GM12873 (cell line): ENCODE measurements around the gene ELFN1.

Source experiments
- CTCF ChIP-seq: IDR thresholded peaks from 2 replicates; pipeline ENCODE4 v1.5.1; 2012; ENCODE audit warnings: low read depth, mild to moderate bottlenecking, moderate library complexity, low read length, control low read depth; ENCODE audit not compliant: insufficient read depth; ENCODE audit errors: missing control alignments

ELFN1 gene

GRCh38 chr7:1768832-1769231 lies 98.8 kb downstream of the ELFN1 start:
- no peak for TF ChIP-seq CTCF

DNA sequence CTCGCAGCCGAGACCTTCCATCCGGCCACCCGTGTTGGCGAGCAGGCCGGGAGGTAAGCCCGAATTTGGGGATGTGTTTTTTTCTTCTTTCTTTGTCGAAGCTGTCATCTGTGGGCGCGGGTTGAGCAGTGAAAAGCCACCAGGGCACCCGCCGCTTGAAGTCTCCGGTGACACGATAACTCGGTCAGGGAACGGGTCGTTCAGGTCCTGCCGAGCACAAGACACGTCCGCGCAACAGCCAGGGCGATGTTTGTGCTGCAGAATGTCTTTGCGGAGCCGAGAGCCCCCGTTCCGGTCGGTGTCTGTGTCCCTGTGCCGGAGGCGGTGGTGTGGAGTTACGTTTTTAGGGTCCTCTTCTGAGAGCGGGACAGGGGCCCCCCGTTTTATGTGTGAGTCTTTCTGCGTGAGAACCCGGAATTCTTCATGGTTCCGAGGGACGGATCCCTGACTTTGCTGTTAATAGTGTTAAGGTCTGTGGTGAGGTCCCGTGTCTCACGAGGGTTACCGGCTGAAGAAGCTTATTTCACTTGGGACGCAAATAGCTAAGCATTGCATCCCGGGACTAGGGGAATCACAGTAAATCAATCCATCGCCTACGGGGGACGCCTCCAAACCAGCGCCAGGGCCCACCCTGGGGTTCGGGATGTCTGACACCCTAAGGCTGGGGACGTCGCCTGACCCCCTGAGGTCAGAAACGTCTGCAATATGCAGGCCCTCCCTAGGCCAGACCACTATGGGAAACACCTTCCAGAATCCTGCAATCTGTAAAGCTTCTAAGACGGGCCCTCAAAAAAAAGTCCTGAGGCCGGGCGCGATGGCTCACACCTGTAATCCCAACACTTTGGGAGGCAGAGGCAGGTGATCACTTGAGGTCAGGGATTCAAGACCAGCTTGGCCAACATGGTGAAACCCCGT lies 99.5 kb downstream of the ELFN1 start:
- TF ChIP-seq CTCF: no peak

DNA sequence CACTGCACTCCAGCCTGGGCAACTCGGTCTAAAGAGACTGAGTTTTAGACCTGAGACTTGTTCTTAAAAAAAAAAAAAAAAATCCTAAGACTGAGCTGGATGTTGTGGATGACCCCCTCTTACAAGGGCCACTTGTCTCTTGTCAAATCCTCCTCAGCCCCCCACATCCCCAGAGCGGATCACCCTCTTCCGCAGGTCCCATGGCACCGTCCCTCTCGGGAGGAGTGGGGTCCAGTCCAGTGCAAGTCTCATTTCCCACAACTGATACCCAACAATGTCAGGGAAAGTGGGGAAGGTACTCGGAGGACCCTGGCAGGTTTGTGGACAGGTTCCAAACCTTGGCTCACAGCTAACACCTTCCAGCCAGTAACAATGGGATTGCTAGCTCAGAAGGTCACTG lies 100.3 kb downstream of the ELFN1 start:
- TF ChIP-seq CTCF: no peak

DNA sequence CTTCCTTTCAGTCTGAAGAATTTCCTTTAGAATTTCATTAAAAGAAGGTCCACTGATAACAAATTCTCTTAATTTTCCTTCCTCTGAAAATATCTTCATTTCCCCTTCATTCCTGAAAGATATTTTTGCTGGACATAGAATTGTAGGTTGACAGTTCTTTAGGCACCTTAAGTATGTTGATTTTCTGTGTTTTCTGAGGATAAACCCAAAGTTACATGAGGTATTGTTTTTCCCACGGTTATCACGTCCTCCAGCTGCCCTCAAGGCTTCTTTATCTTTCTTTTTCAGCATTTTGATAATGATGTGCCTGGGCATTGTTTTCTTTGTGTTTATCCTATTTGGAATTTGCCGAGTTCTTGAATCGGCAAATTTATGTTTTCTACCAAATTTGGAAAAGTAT lies 105.3 kb downstream of the ELFN1 start:
- no peak for TF ChIP-seq CTCF

GRCh38 chr7:1777122-1777521 lies 107.0 kb downstream of the ELFN1 start:
- TF ChIP-seq CTCF: no peak

DNA sequence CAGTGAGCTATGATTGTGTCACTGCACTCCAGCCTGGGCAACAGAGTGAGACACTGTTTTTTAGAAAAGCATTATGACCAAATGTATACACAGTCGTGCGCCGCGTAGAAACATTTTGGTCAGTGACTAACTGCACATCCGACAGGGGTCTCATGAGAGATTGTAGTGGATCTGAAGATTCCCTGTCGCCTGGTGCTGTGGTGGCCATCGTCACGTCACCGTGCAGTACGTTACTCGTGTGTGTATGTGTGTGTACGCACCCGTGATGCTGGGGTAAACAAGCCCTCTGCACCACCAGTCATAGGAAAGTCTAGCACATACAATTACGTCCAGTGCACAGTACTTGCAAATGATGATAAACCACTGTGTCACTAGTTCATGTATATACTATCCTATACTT lies 109.4 kb downstream of the ELFN1 start:
- TF ChIP-seq CTCF: no peak

- no peak for TF ChIP-seq CTCF
These were observed 111.3 kb downstream of the ELFN1 start for GRCh38 chr7:1781369-1781768.
